SU-DHL-6 (cell line): ENCODE measurements around the gene LIPA.

ENCODE experiments used
- H2AFZ ChIP-seq: fragments of 200-600 bp; sonication (generic); 2 replicates; pipeline ENCODE4 v1.6.1; 2014; ENCODE audit warnings: low read depth, mild to moderate bottlenecking, moderate library complexity, mixed read lengths, antibody characterized with exemption, low read length; ENCODE audit not compliant: severe bottlenecking
- H3F3A ChIP-seq: fragments of 200-600 bp; shearing (Covaris generic); 2 replicates; pipeline ENCODE4 v1.6.0; 2016; ENCODE audit warnings: antibody characterized with exemption, mild to moderate bottlenecking; ENCODE audit not compliant: insufficient read depth
- H3K27ac ChIP-seq: fragments of 200-600 bp; sonication (generic); 2 replicates; pipeline ENCODE4 v1.5.1; 2016; ENCODE audit warnings: low read depth, mild to moderate bottlenecking, low read length, moderate library complexity, mixed read lengths
- H3K27me3 ChIP-seq: fragments of 200-600 bp; sonication (generic), shearing (Covaris generic); 2 replicates; pipeline ENCODE4 v1.6.0; 2014; ENCODE audit warnings: mild to moderate bottlenecking, low read length
- H3K36me3 ChIP-seq: fragments of 200-600 bp; sonication (generic); 2 replicates; pipeline ENCODE4 v1.6.1; 2014; ENCODE audit warnings: mild to moderate bottlenecking, low read length, mixed read lengths
- H3K4me2 ChIP-seq: fragments of 300-600, 200-600 bp; shearing (Covaris generic), sonication (generic); 2 replicates; pipeline ENCODE4 v1.6.0; 2014; ENCODE audit warnings: low read length, low read depth, mild to moderate bottlenecking; ENCODE audit not compliant: poor library complexity, severe bottlenecking
- H3K4me3 ChIP-seq: fragments of 200-600 bp; sonication (generic); 2 replicates; pipeline ENCODE4 v1.5.1; 2014; ENCODE audit warnings: antibody characterized with exemption, low read length, mild to moderate bottlenecking, mixed read lengths; ENCODE audit not compliant: insufficient read depth, poor library complexity, severe bottlenecking
- H3K79me2 ChIP-seq: fragments of 200-600 bp; sonication (generic); 2 replicates; pipeline ENCODE4 v1.6.1; 2014; ENCODE audit warnings: mild to moderate bottlenecking, low read length, moderate library complexity; ENCODE audit not compliant: insufficient read depth
- H3K9ac ChIP-seq: fragments of 200-600 bp; sonication (generic); 2 replicates; pipeline ENCODE4 v1.7.0; 2014; ENCODE audit warnings: mild to moderate bottlenecking, low read length
- H3K9me2 ChIP-seq: fragments of 200-600 bp; sonication (generic); replicated peaks from 2 replicates; pipeline ENCODE4 v1.6.1; 2014; ENCODE audit warnings: low read length; ENCODE audit not compliant: insufficient read depth
- H3K9me3 ChIP-seq: fragments of 200-600 bp; sonication (generic); 2 replicates; pipeline ENCODE4 v1.6.1; 2014; ENCODE audit warnings: low read length, mixed read lengths; ENCODE audit not compliant: insufficient read depth
- H4K20me1 ChIP-seq: fragments of 200-600 bp; sonication (generic); 2 replicates; pipeline ENCODE4 v1.6.1; 2014; ENCODE audit warnings: low read depth, mild to moderate bottlenecking, antibody characterized with exemption, low read length, moderate library complexity, mixed read lengths
- EZH2phosphoT487 ChIP-seq: fragments of 200-600 bp; sonication (generic), shearing (Covaris generic); conservative IDR thresholded peaks from 2 replicates; pipeline ENCODE4 v1.6.1; 2018; ENCODE audit warnings: mild to moderate bottlenecking, antibody characterized with exemption, low read length, moderate library complexity, mixed read lengths
- TF ChIP-seq, protein P1 (sequence below): fragments of 200-600 bp; sonication (generic); IDR thresholded peaks from one replicate; pipeline ENCODE4 v1.5.1; 2017; ENCODE audit warnings: antibody characterized with exemption, mild to moderate bottlenecking, low read length, moderate library complexity; ENCODE audit not compliant: insufficient read depth, poor library complexity, severe bottlenecking

The LIPA gene

GRCh38 chr10:89270153-89270483, 18.5 kb upstream of the LIPA start:
- Histone ChIP-seq H3K9me2 (no peaks in the 10 kb centered on the region), H3K9me3 (no peaks in the 10 kb centered on the region), H3K4me2 (no peak overlapping the region), H3K4me3 (no peak overlapping the region), H3K27ac (no peak overlapping the region), H3K79me2 (no peaks in the 10 kb centered on the region), H2AFZ (no peak overlapping the region), H3K27me3 (no peaks in the 10 kb centered on the region), H3K9ac (no peak overlapping the region), H3K36me3 (no peaks in the 10 kb centered on the region), H3F3A (no peaks in the 10 kb centered on the region), H4K20me1 (no peaks in the 10 kb centered on the region)
- TF ChIP-seq, protein P1, sequence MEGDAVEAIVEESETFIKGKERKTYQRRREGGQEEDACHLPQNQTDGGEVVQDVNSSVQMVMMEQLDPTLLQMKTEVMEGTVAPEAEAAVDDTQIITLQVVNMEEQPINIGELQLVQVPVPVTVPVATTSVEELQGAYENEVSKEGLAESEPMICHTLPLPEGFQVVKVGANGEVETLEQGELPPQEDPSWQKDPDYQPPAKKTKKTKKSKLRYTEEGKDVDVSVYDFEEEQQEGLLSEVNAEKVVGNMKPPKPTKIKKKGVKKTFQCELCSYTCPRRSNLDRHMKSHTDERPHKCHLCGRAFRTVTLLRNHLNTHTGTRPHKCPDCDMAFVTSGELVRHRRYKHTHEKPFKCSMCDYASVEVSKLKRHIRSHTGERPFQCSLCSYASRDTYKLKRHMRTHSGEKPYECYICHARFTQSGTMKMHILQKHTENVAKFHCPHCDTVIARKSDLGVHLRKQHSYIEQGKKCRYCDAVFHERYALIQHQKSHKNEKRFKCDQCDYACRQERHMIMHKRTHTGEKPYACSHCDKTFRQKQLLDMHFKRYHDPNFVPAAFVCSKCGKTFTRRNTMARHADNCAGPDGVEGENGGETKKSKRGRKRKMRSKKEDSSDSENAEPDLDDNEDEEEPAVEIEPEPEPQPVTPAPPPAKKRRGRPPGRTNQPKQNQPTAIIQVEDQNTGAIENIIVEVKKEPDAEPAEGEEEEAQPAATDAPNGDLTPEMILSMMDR: no peak
- TF ChIP-seq EZH2phosphoT487: no peak

GRCh38 chr10:89269433-89270152, 18.0 kb upstream of the LIPA start:
- Histone ChIP-seq H2AFZ (no peak overlapping the region), H3K9me2 (no peaks in the 10 kb centered on the region), H3K9me3 (peaks cover 3% of the 10 kb centered on the region; the same call in 1 of the 2 replicates), H3F3A (no peaks in the 10 kb centered on the region), H3K27me3 (no peaks in the 10 kb centered on the region), H3K9ac (no peak overlapping the region), H4K20me1 (no peaks in the 10 kb centered on the region), H3K79me2 (no peaks in the 10 kb centered on the region), H3K27ac (no peak overlapping the region), H3K36me3 (no peaks in the 10 kb centered on the region), H3K4me3 (no peak overlapping the region), H3K4me2 (no peak overlapping the region)
- TF ChIP-seq, protein P1: no peak
- no peak for TF ChIP-seq EZH2phosphoT487

DNA sequence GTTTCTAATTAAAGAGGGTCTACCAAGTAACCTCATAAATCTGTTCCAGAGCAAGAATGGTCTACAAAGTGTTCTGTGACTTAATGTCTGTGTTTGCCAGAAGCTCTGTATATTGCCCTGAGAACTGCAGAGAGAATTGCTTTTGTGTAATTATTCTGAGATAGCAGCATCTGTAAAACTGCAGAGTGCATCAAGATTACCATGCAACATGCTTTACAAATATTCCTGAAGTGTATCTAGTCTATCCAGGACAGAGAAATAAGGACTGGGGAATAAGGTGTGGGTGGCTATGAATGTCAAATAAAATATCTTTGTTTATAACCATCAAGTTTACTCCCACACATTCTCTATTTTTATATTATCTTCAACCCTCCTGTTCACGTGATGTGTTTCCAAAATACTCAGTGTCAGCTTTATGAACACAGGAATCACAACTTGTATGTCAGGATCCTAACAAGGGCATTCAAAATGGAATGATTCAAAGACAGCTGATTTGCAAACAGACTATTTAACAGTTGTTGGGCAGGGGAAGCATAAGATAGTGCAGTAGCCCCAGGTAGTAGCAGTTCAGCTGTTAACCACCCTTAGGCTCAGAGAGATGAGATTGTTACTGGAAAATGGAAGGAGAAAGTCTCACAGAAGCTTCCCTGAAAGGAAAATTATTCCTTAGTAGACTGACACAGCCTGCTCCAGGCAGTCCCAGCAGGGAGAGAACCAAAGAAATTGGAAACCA, 15.3 kb upstream of the LIPA start:
- no peaks in the 10 kb centered on the region for H3K36me3 ChIP-seq
- peaks cover 11% of the 10 kb centered on the region; the same call in 1 of the 2 replicates for H3K9me3 ChIP-seq
- H2AFZ ChIP-seq: no peak overlapping the region
- no peak overlapping the region for H3K4me3 ChIP-seq
- no peak for TF ChIP-seq EZH2phosphoT487
- TF ChIP-seq, protein P1: no peak
- H4K20me1 ChIP-seq: no peaks in the 10 kb centered on the region
- no peaks in the 10 kb centered on the region for H3K9me2 ChIP-seq
- no peak overlapping the region for H3K9ac ChIP-seq
- H3F3A ChIP-seq: no peaks in the 10 kb centered on the region
- H3K27me3 ChIP-seq: no peaks in the 10 kb centered on the region
- H3K27ac ChIP-seq: no peak overlapping the region
- no peaks in the 10 kb centered on the region for H3K79me2 ChIP-seq
- H3K4me2 ChIP-seq: no peak overlapping the region
